PC-3 (cell line): ENCODE measurements around the gene ACVR1B.

ENCODE experiments used
- CTCF ChIP-seq: fragments of 300-600 bp; sonication (generic); conservative IDR thresholded peaks from 2 replicates; pipeline ENCODE4 v1.5.1; 2017; ENCODE audit warnings: antibody characterized with exemption, low read depth, mild to moderate bottlenecking, low read length
- EZH2phosphoT487 ChIP-seq: fragments of 300-600 bp; sonication (generic); IDR thresholded peaks from 2 replicates; pipeline ENCODE4 v1.6.1; 2018; ENCODE audit warnings: mild to moderate bottlenecking, antibody characterized with exemption, low read length, borderline replicate concordance

GRCh38 chr12:51925346-51926063 lies 26.0 kb upstream of the ACVR1B start:
- TF ChIP-seq CTCF = no peak
- TF ChIP-seq EZH2phosphoT487 = no peak
